Mesendoderm (in vitro differentiated cells): ENCODE measurements around the gene B3GNT4.
"Not testable (repeated sequence)": the region's sequence is repeated elsewhere in the genome, so short reads cannot be mapped to it uniquely, and the experiment has no call there.

ENCODE experiments used
- DNase-seq: peaks from one replicate; pipeline ENCODE4 v3.0.0; 2013
- H2AK5ac ChIP-seq: 2 replicates; pipeline ENCODE4 v1.6.1; 2013; ENCODE audit warnings: low read length, inconsistent platforms
- H2BK120ac ChIP-seq: 2 replicates; pipeline ENCODE4 v1.6.1; 2013; ENCODE audit warnings: low read depth, mild to moderate bottlenecking, low read length, moderate library complexity, mixed read lengths
- H2BK15ac ChIP-seq: replicated peaks from 2 replicates; pipeline ENCODE4 v1.6.1; 2013; ENCODE audit warnings: low read depth, mild to moderate bottlenecking, moderate library complexity
- H2BK5ac ChIP-seq: 2 replicates; pipeline ENCODE4 v1.6.1; 2013; ENCODE audit warnings: low read length, inconsistent platforms
- H3K18ac ChIP-seq: 2 replicates; pipeline ENCODE4 v1.6.1; 2013; ENCODE audit warnings: mild to moderate bottlenecking, low read length, mixed read lengths
- H3K23ac ChIP-seq: one replicate; pipeline ENCODE4 v1.6.1; 2013; ENCODE audit warnings: low read length
- H3K27ac ChIP-seq: 2 replicates; pipeline ENCODE4 v1.5.1; 2013; ENCODE audit warnings: low read depth, mild to moderate bottlenecking, inconsistent platforms, low read length, moderate library complexity
- H3K27me3 ChIP-seq: 2 replicates; pipeline ENCODE4 v1.6.1; 2013; ENCODE audit warnings: low read length, control low read depth, mild to moderate bottlenecking, inconsistent platforms; ENCODE audit not compliant: insufficient read depth, poor library complexity
- H3K36me3 ChIP-seq: 2 replicates; pipeline ENCODE4 v1.6.1; 2013; ENCODE audit warnings: low read length, inconsistent platforms; ENCODE audit not compliant: control insufficient read depth, insufficient read depth
- H3K4ac ChIP-seq: one replicate; pipeline ENCODE4 v1.6.1; 2013; ENCODE audit warnings: low read depth, mild to moderate bottlenecking, low read length, moderate library complexity
- H3K4me1 ChIP-seq: 2 replicates; pipeline ENCODE4 v1.6.1; 2013; ENCODE audit warnings: low read depth, low read length, inconsistent platforms; ENCODE audit not compliant: control insufficient read depth
- H3K4me2 ChIP-seq: 2 replicates; pipeline ENCODE4 v1.6.1; 2013; ENCODE audit warnings: low read length
- H3K4me3 ChIP-seq: 2 replicates; pipeline ENCODE4 v1.5.1; 2013; ENCODE audit warnings: mild to moderate bottlenecking, low read length
- H3K56ac ChIP-seq: one replicate; pipeline ENCODE4 v1.6.1; 2013; ENCODE audit warnings: low read length
- H3K79me1 ChIP-seq: 2 replicates; pipeline ENCODE4 v1.6.1; 2013; ENCODE audit warnings: low read length, inconsistent platforms
- H3K79me2 ChIP-seq: 2 replicates; pipeline ENCODE4 v1.6.1; 2013; ENCODE audit warnings: mild to moderate bottlenecking, low read length; ENCODE audit not compliant: control insufficient read depth, insufficient read depth
- H3K9ac ChIP-seq: 2 replicates; pipeline ENCODE4 v1.6.1; 2013; ENCODE audit warnings: low read length, inconsistent platforms
- H4K5ac ChIP-seq: one replicate; pipeline ENCODE4 v1.6.1; 2013; ENCODE audit warnings: low read length
- H4K8ac ChIP-seq: one replicate; pipeline ENCODE4 v1.6.1; 2013; ENCODE audit warnings: low read depth, mild to moderate bottlenecking, control low read depth, low read length, moderate library complexity
- WGBS: extraction: QIAGEN DNeasy Blood & Tissue Kit; methylation state at CpG from one replicate; pipeline ENCODE4 v1.1.7; 2013; ENCODE audit warnings: low lambda C conversion rate, missing lambda C conversion rate; ENCODE audit not compliant: insufficient coverage; ENCODE audit errors: extremely low coverage; 5-methylcytosine and 5-hydroxymethylcytosine counted together

Gene B3GNT4

DNA sequence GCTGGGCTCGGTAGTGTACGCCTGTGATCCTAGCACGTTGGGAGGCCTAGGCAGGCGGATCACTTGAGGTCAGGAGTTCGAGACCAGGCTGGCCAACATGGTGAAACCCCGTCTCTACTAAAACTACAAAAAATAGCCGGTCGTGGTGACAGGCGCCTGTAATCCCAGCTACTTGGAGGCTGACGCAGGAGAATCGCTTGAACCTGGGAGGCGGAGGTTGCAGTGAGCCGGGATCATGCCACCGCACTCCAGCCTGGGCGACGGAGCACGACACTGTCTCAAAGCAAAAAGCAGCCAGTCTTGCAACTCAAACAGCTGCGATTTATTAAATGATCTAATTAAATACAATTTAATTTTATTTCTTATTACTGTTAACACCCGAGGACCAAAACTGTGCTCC, 698 bp upstream of the B3GNT4 start:
- H4K5ac ChIP-seq, H3K4ac ChIP-seq, H3K27ac ChIP-seq, DNase-seq, H2BK120ac ChIP-seq, H2AK5ac ChIP-seq, H3K27me3 ChIP-seq, H3K79me1 ChIP-seq, H3K18ac ChIP-seq, H3K79me2 ChIP-seq, H3K36me3 ChIP-seq, H3K4me3 ChIP-seq, H3K4me1 ChIP-seq, H4K8ac ChIP-seq, H3K23ac ChIP-seq, H2BK15ac ChIP-seq, H2BK5ac ChIP-seq: not testable (repeated sequence)
- peak overlapping the region; percentile 61 for H3K9ac ChIP-seq
- H3K4me2 ChIP-seq: peak overlapping the region; percentile 70
- no CpG with 5 or more reads among the region's 19 CpGs for WGBS
- H3K56ac ChIP-seq: peak overlapping the region; percentile 81

DNA sequence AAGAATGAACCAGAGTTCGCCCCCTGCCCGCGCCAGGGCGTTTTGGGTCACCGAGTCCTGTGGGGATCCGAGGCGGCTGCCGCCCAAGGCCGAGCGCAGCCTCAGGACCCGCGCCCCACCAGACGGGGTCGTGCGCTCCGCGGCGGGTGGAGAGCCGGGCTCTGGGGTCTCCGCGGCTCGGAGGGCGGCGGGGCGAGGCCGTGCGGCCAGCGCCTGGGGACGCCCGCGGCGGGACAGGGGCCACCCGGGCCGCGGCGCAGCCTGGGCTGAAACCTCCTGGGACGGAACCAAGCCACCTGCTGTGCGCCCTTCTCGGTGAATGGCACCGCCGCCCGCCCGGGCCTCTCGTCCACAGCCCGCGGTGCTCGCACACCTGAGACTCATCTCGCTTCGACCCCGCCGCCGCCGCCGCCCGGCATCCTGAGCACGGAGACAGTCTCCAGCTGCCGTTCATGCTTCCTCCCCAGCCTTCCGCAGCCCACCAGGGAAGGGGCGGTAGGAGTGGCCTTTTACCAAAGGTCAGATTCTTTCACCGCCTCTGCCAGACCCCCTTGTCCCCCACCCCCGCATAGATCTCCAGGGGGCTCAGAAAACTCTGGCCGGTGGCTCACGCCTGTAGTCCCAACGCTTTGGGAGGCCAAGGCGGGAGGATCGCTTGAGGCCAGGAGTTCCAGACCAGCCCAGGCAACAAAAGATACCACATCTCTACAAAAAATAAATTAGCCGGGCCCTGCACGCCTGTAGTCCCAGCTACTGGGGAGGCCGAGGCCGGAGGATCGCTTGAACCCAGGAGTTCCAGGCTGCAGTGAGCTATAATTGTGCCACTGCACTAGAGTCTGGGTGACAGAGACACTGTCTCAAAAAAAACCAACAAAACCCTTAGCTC, 901 bp downstream of the B3GNT4 start:
- no peak for DNase-seq
- Histone ChIP-seq H2BK15ac (no peak overlapping the region), H2BK120ac (no peak overlapping the region), H3K79me1 (no peaks in the 10 kb centered on the region), H2AK5ac (no peak overlapping the region), H3K4me3 (no peak overlapping the region), H3K9ac (peak overlapping the region; percentile 64), H3K36me3 (peaks cover 5% of the 10 kb centered on the region), H3K79me2 (no peaks in the 10 kb centered on the region), H3K23ac (peak overlapping the region; percentile 45), H3K27ac (no peak overlapping the region), H3K56ac (peak overlapping the region; percentile 88), H4K5ac (no peak overlapping the region), H3K27me3 (peaks cover 3% of the 10 kb centered on the region), H3K18ac (peak overlapping the region; percentile 15), H4K8ac (no peak overlapping the region), H3K4me2 (peak overlapping the region; percentile 77), H3K4me1 (no peaks in the 10 kb centered on the region), H2BK5ac (no peak overlapping the region), H3K4ac (no peak overlapping the region)
- WGBS: no CpG with 5 or more reads among the region's 71 CpGs

DNA sequence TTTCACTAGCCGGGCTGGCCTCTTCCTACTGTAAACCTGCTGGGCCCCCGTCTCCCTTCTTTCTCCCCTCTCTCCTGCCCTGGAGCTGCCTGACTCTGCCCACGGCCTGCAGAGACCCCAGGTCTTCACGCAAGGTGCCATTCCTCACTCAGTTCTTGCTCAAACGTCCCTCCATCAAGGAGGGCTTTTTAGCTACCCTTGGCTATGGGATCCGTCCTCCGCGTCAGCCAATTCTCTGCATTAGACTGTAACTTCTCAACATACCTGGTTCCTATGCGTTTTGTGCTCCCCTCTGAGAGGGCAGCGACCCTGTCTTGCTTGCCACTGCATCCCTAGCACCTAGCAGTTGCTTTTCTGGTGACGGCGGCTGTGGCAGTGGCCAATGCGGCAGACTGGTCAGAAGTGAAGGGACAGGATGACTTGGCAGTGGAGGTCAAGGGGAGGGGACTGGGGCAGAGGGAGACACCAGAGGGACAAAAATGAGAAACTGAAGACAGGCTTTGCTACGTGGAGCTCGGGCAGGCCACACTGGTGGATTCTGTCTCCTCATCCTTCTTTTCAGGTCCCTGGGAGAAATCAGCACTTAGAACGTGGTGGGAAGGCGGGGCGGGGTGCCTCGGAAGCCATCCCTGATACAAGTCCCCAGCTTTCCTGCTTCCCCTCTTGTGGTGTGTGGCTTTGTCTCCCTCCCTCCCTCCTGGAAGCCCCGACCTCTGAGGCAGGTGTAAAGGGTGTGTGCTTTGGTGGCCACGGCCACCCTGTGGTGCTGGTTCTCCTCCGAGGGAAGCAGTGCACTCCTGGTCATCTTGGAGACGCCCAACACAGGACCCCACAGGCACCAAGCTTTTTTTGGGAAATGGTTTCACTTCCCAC, 1.8 kb downstream of the B3GNT4 start:
- Histone ChIP-seq H2AK5ac (no peak overlapping the region), H4K8ac (no peak overlapping the region), H3K23ac (no peak overlapping the region), H2BK5ac (no peak overlapping the region), H3K56ac (no peak overlapping the region), H3K9ac (no peak overlapping the region), H3K4me3 (no peak overlapping the region), H4K5ac (no peak overlapping the region), H3K4me2 (no peak overlapping the region), H3K27me3 (peaks cover 3% of the 10 kb centered on the region), H3K36me3 (peaks cover 5% of the 10 kb centered on the region), H3K79me2 (no peaks in the 10 kb centered on the region), H3K27ac (no peak overlapping the region), H3K79me1 (no peaks in the 10 kb centered on the region), H2BK15ac (no peak overlapping the region), H3K4me1 (no peaks in the 10 kb centered on the region), H2BK120ac (no peak overlapping the region), H3K4ac (no peak overlapping the region), H3K18ac (no peak overlapping the region)
- DNase-seq: no peak
- no CpG with 5 or more reads among the region's 23 CpGs for WGBS

DNA sequence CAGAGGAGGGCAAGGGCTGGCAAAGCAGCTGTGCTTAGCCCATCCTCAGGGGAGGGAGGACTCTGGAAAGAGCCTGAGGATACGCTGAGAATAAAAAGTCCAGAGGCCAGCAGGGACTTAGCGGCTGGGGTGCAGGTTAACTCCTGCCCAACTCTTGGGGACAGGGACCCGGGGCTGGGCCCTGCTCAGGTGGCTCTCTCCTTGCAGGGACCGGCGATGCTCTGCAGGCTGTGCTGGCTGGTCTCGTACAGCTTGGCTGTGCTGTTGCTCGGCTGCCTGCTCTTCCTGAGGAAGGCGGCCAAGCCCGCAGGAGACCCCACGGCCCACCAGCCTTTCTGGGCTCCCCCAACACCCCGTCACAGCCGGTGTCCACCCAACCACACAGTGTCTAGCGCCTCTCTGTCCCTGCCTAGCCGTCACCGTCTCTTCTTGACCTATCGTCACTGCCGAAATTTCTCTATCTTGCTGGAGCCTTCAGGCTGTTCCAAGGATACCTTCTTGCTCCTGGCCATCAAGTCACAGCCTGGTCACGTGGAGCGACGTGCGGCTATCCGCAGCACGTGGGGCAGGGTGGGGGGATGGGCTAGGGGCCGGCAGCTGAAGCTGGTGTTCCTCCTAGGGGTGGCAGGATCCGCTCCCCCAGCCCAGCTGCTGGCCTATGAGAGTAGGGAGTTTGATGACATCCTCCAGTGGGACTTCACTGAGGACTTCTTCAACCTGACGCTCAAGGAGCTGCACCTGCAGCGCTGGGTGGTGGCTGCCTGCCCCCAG, 2.8 kb downstream of the B3GNT4 start:
- Histone ChIP-seq H4K5ac (no peak overlapping the region), H3K56ac (no peak overlapping the region), H2AK5ac (no peak overlapping the region), H3K9ac (no peak overlapping the region), H3K27me3 (peaks cover 3% of the 10 kb centered on the region), H2BK120ac (no peak overlapping the region), H3K79me2 (no peaks in the 10 kb centered on the region), H2BK15ac (no peak overlapping the region), H3K4me3 (no peak overlapping the region), H3K4ac (no peak overlapping the region), H3K4me1 (no peaks in the 10 kb centered on the region), H3K79me1 (no peaks in the 10 kb centered on the region), H3K4me2 (no peak overlapping the region), H3K27ac (no peak overlapping the region), H2BK5ac (no peak overlapping the region), H3K18ac (no peak overlapping the region), H3K36me3 (peaks cover 5% of the 10 kb centered on the region), H4K8ac (no peak overlapping the region), H3K23ac (no peak overlapping the region)
- no peak for DNase-seq
- no CpG with 5 or more reads among the region's 27 CpGs for WGBS

DNA sequence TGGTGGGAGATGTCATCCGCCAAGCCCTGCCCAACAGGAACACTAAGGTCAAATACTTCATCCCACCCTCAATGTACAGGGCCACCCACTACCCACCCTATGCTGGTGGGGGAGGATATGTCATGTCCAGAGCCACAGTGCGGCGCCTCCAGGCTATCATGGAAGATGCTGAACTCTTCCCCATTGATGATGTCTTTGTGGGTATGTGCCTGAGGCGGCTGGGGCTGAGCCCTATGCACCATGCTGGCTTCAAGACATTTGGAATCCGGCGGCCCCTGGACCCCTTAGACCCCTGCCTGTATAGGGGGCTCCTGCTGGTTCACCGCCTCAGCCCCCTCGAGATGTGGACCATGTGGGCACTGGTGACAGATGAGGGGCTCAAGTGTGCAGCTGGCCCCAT, 3.5 kb downstream of the B3GNT4 start:
- Histone ChIP-seq H3K56ac (no peak overlapping the region), H3K27me3 (peaks cover 3% of the 10 kb centered on the region), H3K27ac (no peak overlapping the region), H2BK15ac (no peak overlapping the region), H3K4ac (no peak overlapping the region), H2BK120ac (no peak overlapping the region), H3K4me2 (no peak overlapping the region), H4K5ac (no peak overlapping the region), H3K79me1 (no peaks in the 10 kb centered on the region), H3K79me2 (no peaks in the 10 kb centered on the region), H3K18ac (no peak overlapping the region), H3K4me3 (no peak overlapping the region), H4K8ac (no peak overlapping the region), H3K36me3 (peaks cover 5% of the 10 kb centered on the region), H2AK5ac (no peak overlapping the region), H3K4me1 (no peaks in the 10 kb centered on the region), H2BK5ac (no peak overlapping the region), H3K9ac (no peak overlapping the region), H3K23ac (no peak overlapping the region)
- DNase-seq: no peak
- WGBS: no CpG with 5 or more reads among the region's 8 CpGs
